ENCODE results near the gene ARF3.

DNA sequence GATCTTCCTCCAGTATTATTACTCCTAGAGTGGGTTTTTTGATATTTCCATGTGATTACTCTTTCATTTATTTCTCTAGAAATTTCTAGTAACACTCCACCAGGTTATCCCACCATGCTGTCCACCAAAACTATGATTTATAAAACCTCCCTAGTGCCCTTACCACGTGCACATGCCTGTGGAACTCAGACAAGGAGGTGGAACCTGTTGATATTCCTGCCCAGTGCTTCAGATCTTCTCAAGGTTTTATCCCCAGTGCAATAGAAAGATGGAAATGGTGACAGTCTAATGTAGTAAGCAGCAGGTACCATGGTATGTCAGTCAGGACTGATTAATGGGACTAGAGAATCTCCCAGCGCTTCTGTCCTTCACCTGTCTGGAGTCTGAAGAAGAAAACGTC, 3.5 kb upstream of the ARF3 start:
- TF ChIP-seq CTCF (IDR thresholded peaks at IDR 0.05) (no peak), EP300 (IDR thresholded peaks at IDR 0.05) (no peak)
